ENCODE results near the gene PRM2. TPM values are rescaled to one million over a fixed set of nuclear protein-coding genes. Genes with fewer than 3 reads are reported as not detected.

PRM2 gene
- total and polyA plus RNA-seq, 2 of the 8 experiments (the other 6 are each of a cell fraction or from before 2014, with no cell fraction given) = not detected

- TF ChIP-seq TEAD4 (IDR thresholded peaks at IDR 0.05; ENCODE audit: low read depth, low read length) (peak; percentile 63; the same call in 1 of the 2 replicates), SP4 (IDR thresholded peaks at IDR 0.05; ENCODE audit: low read length) (no peak), ATF3 (IDR thresholded peaks at IDR 0.05; ENCODE audit: insufficient read depth, low read depth, low read length) (no peak), ATF2 (IDR thresholded peaks at IDR 0.05; ENCODE audit: low read length) (no peak), GABPA (IDR thresholded peaks at IDR 0.05; ENCODE audit: borderline replicate concordance, insufficient read depth, low read length) (0 out of 2 replicates have a peak, but pooled peaks have one; percentile 17), BRCA1 (IDR thresholded peaks at IDR 0.05; ENCODE audit: low read depth, low read length) (no peak), POLR2AphosphoS5 (IDR thresholded peaks at IDR 0.05; ENCODE audit: low read depth, low read length) (peak; percentile 60; the same call in 1 of the 2 replicates), SUZ12 (IDR thresholded peaks at IDR 0.05; ENCODE audit: low read length) (no peak), NANOG (IDR thresholded peaks at IDR 0.05; ENCODE audit: insufficient read depth, low read depth, low read length, poor library complexity, severe bottlenecking) (no peak), MAX (IDR thresholded peaks at IDR 0.05) (no peak), HDAC2 (IDR thresholded peaks at IDR 0.05; ENCODE audit: borderline replicate concordance in 1 of 2, low read depth in 2 of 2, low read length in 2 of 2) (no peak), TAF7 (optimal IDR thresholded peaks at IDR 0.05; ENCODE audit: borderline replicate concordance, low read depth, low read length) (peak; percentile 44), TAF1 (IDR thresholded peaks at IDR 0.05; ENCODE audit: low read depth, low read length) (peak; percentile 48; the same call in 1 of the 2 replicates), POLR2A (IDR thresholded peaks at IDR 0.05; ENCODE audit: control extremely low read depth in 1 of 2, low read depth in 2 of 2, low read length in 2 of 2) (0 out of 3 replicates have a peak, but pooled peaks of 1 of the 2 experiments have one; percentile 48), CTBP2 (IDR thresholded peaks at IDR 0.05; ENCODE audit: borderline replicate concordance, insufficient read depth, insufficient read length, low read length) (no peak)
Measured at GRCh38 chr16:11316331-11317015, 40.2 kb upstream of the PRM2 start (continued).

All from H1 (cell line).